Measurements from ENCODE around the gene PTTG1IP2. TPM values are rescaled to one million over a fixed set of nuclear protein-coding genes. Genes with fewer than 3 reads are reported as not detected.

Gene PTTG1IP2
- total RNA-seq, 1 experiment from 2014 or later, result not detected

GRCh38 chr7:90484706-90485105 is 15.3 kb downstream of the PTTG1IP2 start:
- intact Hi-C loops (cut with micrococcal nuclease; ENCODE audit: unreplicated experiment), result no loop called here
- no peak overlapping the region for H3K4me3 Mint-ChIP-seq (ENCODE audit: low read depth, unreplicated experiment)
- TF ChIP-seq, protein P1, sequence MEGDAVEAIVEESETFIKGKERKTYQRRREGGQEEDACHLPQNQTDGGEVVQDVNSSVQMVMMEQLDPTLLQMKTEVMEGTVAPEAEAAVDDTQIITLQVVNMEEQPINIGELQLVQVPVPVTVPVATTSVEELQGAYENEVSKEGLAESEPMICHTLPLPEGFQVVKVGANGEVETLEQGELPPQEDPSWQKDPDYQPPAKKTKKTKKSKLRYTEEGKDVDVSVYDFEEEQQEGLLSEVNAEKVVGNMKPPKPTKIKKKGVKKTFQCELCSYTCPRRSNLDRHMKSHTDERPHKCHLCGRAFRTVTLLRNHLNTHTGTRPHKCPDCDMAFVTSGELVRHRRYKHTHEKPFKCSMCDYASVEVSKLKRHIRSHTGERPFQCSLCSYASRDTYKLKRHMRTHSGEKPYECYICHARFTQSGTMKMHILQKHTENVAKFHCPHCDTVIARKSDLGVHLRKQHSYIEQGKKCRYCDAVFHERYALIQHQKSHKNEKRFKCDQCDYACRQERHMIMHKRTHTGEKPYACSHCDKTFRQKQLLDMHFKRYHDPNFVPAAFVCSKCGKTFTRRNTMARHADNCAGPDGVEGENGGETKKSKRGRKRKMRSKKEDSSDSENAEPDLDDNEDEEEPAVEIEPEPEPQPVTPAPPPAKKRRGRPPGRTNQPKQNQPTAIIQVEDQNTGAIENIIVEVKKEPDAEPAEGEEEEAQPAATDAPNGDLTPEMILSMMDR (IDR thresholded peaks at IDR 0.05; ENCODE audit: unreplicated experiment), result no peak
- no peaks in the 10 kb centered on the region for H3K9me3 Mint-ChIP-seq (ENCODE audit: low read depth, unreplicated experiment)
- H3K4me1 Mint-ChIP-seq (ENCODE audit: low read depth, unreplicated experiment), result no peaks in the 10 kb centered on the region
- H3K27ac Mint-ChIP-seq (ENCODE audit: unreplicated experiment), result no peak overlapping the region
- CTCF ChIA-PET, result no interaction called here
- DNase-seq, result no peak
- no peaks in the 10 kb centered on the region for H3K27me3 Mint-ChIP-seq (ENCODE audit: unreplicated experiment)
- no TSS peak for BruUV-seq (replicated peaks)
- no peaks in the 10 kb centered on the region for H3K36me3 Mint-ChIP-seq (ENCODE audit: insufficient read depth, unreplicated experiment)

DNA sequence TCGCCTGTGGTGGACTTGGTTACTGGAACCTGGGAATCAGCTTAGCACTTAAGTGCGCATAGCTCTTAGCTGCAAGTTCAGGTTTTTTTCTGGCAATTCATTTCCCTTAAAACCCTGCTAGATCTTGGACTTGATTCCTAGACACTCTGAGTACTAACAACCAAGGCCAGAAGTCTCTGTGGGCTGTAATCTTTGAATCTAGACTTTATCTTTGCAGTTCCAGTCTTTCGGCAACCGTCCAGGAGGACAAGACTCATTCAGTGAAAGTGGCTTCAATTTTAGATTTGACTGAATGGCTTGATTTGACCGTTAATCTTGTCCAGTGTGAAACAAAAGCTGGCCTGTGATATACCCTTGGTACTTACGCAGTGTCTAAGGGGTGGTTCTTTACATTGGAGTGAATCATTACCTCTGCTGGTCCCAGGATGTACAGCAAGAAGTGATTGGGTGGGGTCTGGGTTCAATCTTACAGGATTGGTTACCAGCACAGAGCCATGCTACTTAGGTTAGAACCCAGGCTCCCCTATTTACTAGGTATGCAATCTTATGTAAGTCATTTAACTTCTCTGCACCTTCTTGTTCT is 16.4 kb downstream of the PTTG1IP2 start:
- no peaks in the 10 kb centered on the region for H3K9me3 Mint-ChIP-seq (ENCODE audit: low read depth, unreplicated experiment)
- H3K4me3 Mint-ChIP-seq (ENCODE audit: low read depth, unreplicated experiment), result no peak overlapping the region
- no peaks in the 10 kb centered on the region for H3K36me3 Mint-ChIP-seq (ENCODE audit: insufficient read depth, unreplicated experiment)
- CTCF ChIA-PET, result no interaction called here
- no peaks in the 10 kb centered on the region for H3K27me3 Mint-ChIP-seq (ENCODE audit: unreplicated experiment)
- no TSS peak for BruUV-seq (replicated peaks)
- intact Hi-C loops (cut with micrococcal nuclease; ENCODE audit: unreplicated experiment), result loop anchor here (2.0 kb wide), 1 partner anchor 31 kb away; no protein-coding TSS in a partner anchor
- no peaks in the 10 kb centered on the region for H3K4me1 Mint-ChIP-seq (ENCODE audit: low read depth, unreplicated experiment)
- TF ChIP-seq, protein P1 (IDR thresholded peaks at IDR 0.05; ENCODE audit: unreplicated experiment), result no peak
- DNase-seq, result no peak
- H3K27ac Mint-ChIP-seq (ENCODE audit: unreplicated experiment), result no peak overlapping the region

DNA sequence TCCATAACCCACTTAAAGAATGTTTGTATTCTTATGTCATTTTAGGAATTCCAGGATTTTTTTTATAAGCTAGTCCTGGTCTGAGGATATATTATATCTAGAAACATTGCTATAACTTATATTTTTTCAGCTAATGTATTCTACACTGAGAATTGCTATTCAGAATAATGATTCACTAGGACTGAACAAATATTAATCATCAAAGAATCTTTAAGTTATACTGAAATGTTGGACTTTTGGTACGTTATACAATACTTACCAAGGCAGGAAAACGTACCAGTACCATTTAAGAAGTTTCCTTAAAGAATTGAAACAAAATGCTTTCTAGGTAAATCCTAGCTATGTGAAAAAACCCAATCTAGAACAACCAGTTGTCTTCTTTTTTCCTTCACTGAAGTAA is 18.4 kb downstream of the PTTG1IP2 start:
- H3K9me3 Mint-ChIP-seq (ENCODE audit: low read depth, unreplicated experiment), result no peaks in the 10 kb centered on the region
- H3K27ac Mint-ChIP-seq (ENCODE audit: unreplicated experiment), result no peak overlapping the region
- no peaks in the 10 kb centered on the region for H3K27me3 Mint-ChIP-seq (ENCODE audit: unreplicated experiment)
- CTCF ChIA-PET, result no interaction called here
- no peak overlapping the region for H3K4me3 Mint-ChIP-seq (ENCODE audit: low read depth, unreplicated experiment)
- TF ChIP-seq, protein P1 (IDR thresholded peaks at IDR 0.05; ENCODE audit: unreplicated experiment), result no peak
- H3K36me3 Mint-ChIP-seq (ENCODE audit: insufficient read depth, unreplicated experiment), result no peaks in the 10 kb centered on the region
- no TSS peak for BruUV-seq (replicated peaks)
- intact Hi-C loops (cut with micrococcal nuclease; ENCODE audit: unreplicated experiment), result loop anchor here (2.0 kb wide), 1 partner anchor 29 kb away; no protein-coding TSS in a partner anchor
- no peak for DNase-seq
- H3K4me1 Mint-ChIP-seq (ENCODE audit: low read depth, unreplicated experiment), result no peaks in the 10 kb centered on the region

DNA sequence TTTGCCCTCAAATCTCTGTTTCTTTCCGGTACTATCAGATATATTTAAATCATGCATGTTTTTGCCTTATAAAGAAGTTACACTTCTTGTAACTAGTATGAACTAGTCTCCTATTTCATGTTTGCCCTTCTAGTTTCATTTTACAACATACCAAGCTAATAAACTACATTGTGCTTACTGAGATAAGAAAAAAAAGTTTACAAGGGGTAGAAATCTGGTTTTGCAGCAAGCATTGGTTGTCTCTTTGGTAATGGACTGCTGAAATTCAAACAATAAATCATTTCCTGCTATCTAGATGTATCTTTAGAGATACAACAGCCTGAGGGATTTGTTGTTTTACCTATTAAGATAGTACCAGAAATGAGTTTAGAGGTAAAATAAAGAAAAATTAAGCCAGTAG is 18.8 kb downstream of the PTTG1IP2 start:
- Mint-ChIP-seq H3K27me3 (ENCODE audit: unreplicated experiment) (no peaks in the 10 kb centered on the region), H3K36me3 (ENCODE audit: insufficient read depth, unreplicated experiment) (no peaks in the 10 kb centered on the region), H3K4me3 (ENCODE audit: low read depth, unreplicated experiment) (no peak overlapping the region), H3K27ac (ENCODE audit: unreplicated experiment) (no peak overlapping the region), H3K4me1 (ENCODE audit: low read depth, unreplicated experiment) (no peaks in the 10 kb centered on the region), H3K9me3 (ENCODE audit: low read depth, unreplicated experiment) (no peaks in the 10 kb centered on the region)
- intact Hi-C loops (cut with micrococcal nuclease; ENCODE audit: unreplicated experiment), result no loop called here
- CTCF ChIA-PET, result no interaction called here
- TF ChIP-seq, protein P1 (IDR thresholded peaks at IDR 0.05; ENCODE audit: unreplicated experiment), result no peak
- BruUV-seq (replicated peaks), result no TSS peak
- DNase-seq, result no peak

All from Calu3 (cell line).